GM12891 (cell line): Measurements from ENCODE around the gene FRMD5.

ENCODE experiments used
- DNase-seq: peaks from one replicate; pipeline ENCODE4 v3.0.0; 2011; ENCODE audit warnings: low spot score; ENCODE audit not compliant: insufficient read length
- FAIRE-seq: peaks from 2 replicates; lab custom pipeline; 2011; peaks lifted over from hg19 to GRCh38; lab: Jason Lieb, UNC
- PAX5 ChIP-seq: IDR thresholded peaks from 2 replicates; pipeline ENCODE4 v1.6.1; 2011; ENCODE audit warnings: low read length, moderate library complexity, mild to moderate bottlenecking; ENCODE audit not compliant: insufficient read depth, severe bottlenecking
- POLR2A ChIP-seq: IDR thresholded peaks from 2 replicates; pipeline ENCODE4 v1.6.1; 2011; ENCODE audit warnings: low read depth, low read length, control low read depth
- POLR2AphosphoS5 ChIP-seq: IDR thresholded peaks from 2 replicates; pipeline ENCODE4 v1.6.1; 2011; ENCODE audit warnings: low read depth, low read length, control low read depth
- POU2F2 ChIP-seq: IDR thresholded peaks from 2 replicates; pipeline ENCODE4 v1.6.1; 2011; ENCODE audit warnings: low read depth, mild to moderate bottlenecking, control low read depth, low read length, moderate library complexity
- SPI1 ChIP-seq: IDR thresholded peaks from 2 replicates; pipeline ENCODE4 v1.6.1; 2011; ENCODE audit warnings: low read depth, low read length, control low read depth
- TAF1 ChIP-seq: IDR thresholded peaks from 2 replicates; pipeline ENCODE4 v1.6.1; 2011; ENCODE audit warnings: low read depth, low read length, control low read depth

FRMD5 gene

DNA sequence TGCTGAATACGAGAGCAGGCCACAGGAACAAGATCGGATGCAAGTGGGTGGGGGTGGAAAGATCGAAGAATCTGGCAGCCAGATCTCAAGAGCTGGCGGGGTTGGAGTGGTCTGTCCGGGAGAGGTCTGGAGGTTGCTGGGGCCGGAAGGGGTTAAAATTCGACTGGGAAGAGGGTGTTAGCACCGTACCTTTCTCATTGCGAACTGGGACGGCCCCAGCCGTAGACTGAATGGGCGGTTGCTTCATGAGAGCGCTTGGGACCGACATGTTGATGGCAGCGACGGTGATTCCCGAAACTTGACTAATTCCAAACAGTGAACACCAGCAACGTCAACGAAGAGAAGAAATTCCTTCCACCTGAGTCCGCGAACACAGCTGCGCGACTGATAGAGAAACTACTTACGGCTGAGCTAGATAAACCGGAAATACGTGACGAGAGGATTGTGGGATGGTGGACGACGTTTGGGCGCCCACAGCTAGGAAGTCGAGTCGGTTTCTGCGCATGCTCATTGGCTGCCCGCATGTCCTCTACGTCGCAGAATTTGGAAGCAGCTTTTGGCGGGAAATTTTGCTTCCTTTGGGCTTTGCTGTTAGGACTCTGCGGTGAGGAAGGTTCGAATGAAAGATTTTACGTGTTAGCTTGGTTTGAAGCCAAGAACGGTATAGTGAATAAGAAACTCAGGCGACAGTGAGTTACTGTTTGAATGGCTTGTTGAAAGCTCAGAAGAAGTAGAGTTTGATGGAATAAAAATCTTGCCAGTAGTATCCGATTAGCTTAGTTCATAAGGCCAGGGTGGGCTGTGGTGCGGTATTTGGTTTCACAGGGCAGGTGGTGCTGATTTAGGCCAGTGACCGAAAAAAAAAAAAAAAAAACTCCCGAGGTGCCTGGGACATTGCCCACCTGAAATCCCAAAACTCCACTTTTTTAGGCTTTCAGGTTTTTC, 370.5 kb downstream of the FRMD5 start, which contains the start of gene MFAP1:
Gene MFAP1, minus strand, starts transcription at position 389 of the 945 bp plus-strand sequence. Its CDS starts 121 bp downstream, at position 268.
- TF ChIP-seq POU2F2 (0 out of 2 replicates have a peak, but pooled peaks have one; percentile 20), POLR2AphosphoS5 (peak; percentile 99), POLR2A (peak; percentile 98), PAX5 (no peak), SPI1 (no peak), TAF1 (peak; percentile 95)
- FAIRE-seq, result peak; percentile 97
- DNase-seq, result peak; percentile 77

DNA sequence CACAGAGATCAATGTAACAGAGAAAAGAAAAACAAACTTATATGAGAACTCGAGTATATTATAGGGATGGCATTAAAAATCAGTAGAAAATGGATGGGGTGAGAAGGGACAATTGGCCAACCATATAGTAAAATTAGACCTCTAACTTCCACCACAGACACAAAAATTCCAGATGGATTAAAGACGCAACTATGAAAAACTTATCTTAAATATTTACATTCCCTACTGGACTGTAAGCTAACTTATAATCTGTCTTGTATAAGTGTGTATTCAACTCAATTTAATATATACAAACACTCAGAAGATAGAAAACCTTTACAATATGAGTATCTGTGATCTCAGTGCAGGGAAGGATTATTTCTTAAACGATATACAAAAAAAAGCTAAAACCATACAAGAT, 373.6 kb downstream of the FRMD5 start:
- DNase-seq (no peak), FAIRE-seq (no peak)
- TF ChIP-seq PAX5 (no peak), SPI1 (no peak), POLR2AphosphoS5 (no peak), POU2F2 (no peak), POLR2A (no peak), TAF1 (no peak)
